Measurements from ENCODE around the gene TCAIM.
"Not testable (repeated sequence)": the region's sequence is repeated elsewhere in the genome, so short reads cannot be mapped to it uniquely, and the experiment has no call there.

TCAIM gene

GRCh38 chr3:44338010-44338827 is at the start of gene TCAIM:
Gene TCAIM, plus strand, starts transcription at chr3:44338766. Its CDS starts 16,017 bp downstream, at chr3:44354783.
- DNase-seq, result peak; percentile 99

- no peak for DNase-seq
Measured at GRCh38 chr3:44289882-44290462, 48.6 kb upstream of the TCAIM start.

- no peak for DNase-seq
Measured at GRCh38 chr3:44292276-44292675, 46.3 kb upstream of the TCAIM start.

GRCh38 chr3:44292947-44293346 is 45.6 kb upstream of the TCAIM start:
- no peak for DNase-seq

GRCh38 chr3:44297255-44297654 is 41.3 kb upstream of the TCAIM start:
- DNase-seq, result no peak

GRCh38 chr3:44301746-44302145 is 36.8 kb upstream of the TCAIM start:
- DNase-seq, result no peak

GRCh38 chr3:44309500-44309899 is 29.1 kb upstream of the TCAIM start:
- DNase-seq, result no peak

- DNase-seq, result no peak
Measured at GRCh38 chr3:44318891-44319311, 19.7 kb upstream of the TCAIM start.

- DNase-seq, result no peak
Measured at GRCh38 chr3:44321335-44321734, 17.2 kb upstream of the TCAIM start.

- DNase-seq, result no peak
Measured at GRCh38 chr3:44323341-44323955, 15.1 kb upstream of the TCAIM start.

GRCh38 chr3:44324584-44324983 is 14.0 kb upstream of the TCAIM start:
- no peak for DNase-seq

- DNase-seq, result no peak
Measured at GRCh38 chr3:44326019-44326418, 12.5 kb upstream of the TCAIM start.

GRCh38 chr3:44326515-44326914 is 12.1 kb upstream of the TCAIM start:
- DNase-seq, result no peak

GRCh38 chr3:44329946-44330345 is 8.6 kb upstream of the TCAIM start:
- no peak for DNase-seq

- DNase-seq, result no peak
Measured at GRCh38 chr3:44330444-44330843, 8.1 kb upstream of the TCAIM start.

GRCh38 chr3:44334326-44334725 is 4.2 kb upstream of the TCAIM start:
- DNase-seq, result no peak

GRCh38 chr3:44337248-44337785 is 1.2 kb upstream of the TCAIM start:
- DNase-seq, result no peak

GRCh38 chr3:44338828-44339127 is 212 bp downstream of the TCAIM start:
- DNase-seq, result no peak

GRCh38 chr3:44339181-44340057 is 853 bp downstream of the TCAIM start:
- no peak for DNase-seq

- DNase-seq, result no peak
Measured at GRCh38 chr3:44340058-44340395, 1.5 kb downstream of the TCAIM start.

- DNase-seq, result no peak
Measured at GRCh38 chr3:44342176-44342790, 3.7 kb downstream of the TCAIM start.

- no peak for DNase-seq
Measured at GRCh38 chr3:44343421-44343820, 4.9 kb downstream of the TCAIM start.

- DNase-seq, result not testable (repeated sequence)
Measured at GRCh38 chr3:44346590-44346989, 8.0 kb downstream of the TCAIM start.
